ENCODE measurements around the gene UBE2I.

GRCh38 chr16:1325261-1325660, 15.8 kb downstream of the UBE2I start:
- TF ChIP-seq ZNF501 (tag by site-specific recombination; IDR thresholded peaks at IDR 0.05) (no peak), CTCF (tag by site-specific recombination; IDR thresholded peaks at IDR 0.05) (no peak), HOXC10 (CRISPR knock-in tag; IDR thresholded peaks at IDR 0.05) (no peak), ZNF138 (tag by site-specific recombination; IDR thresholded peaks at IDR 0.05; ENCODE audit: borderline replicate concordance) (no peak)

Data from HEK293 (cell line).